CD4-positive, alpha-beta T cell treated with Interleukin-6 for 4 hours (primary cell): ENCODE data around the gene TAL1.

Experiments
- DNase-seq: peaks from one replicate; pipeline ENCODE4 v3.0.0-alpha.2; 2020; ENCODE audit warnings: mixed read lengths

Gene TAL1

GRCh38 chr1:47186267-47187185, 45.5 kb downstream of the TAL1 start:
- no peak for DNase-seq

GRCh38 chr1:47184822-47185677, 47.0 kb downstream of the TAL1 start:
- DNase-seq = no peak

GRCh38 chr1:47184090-47184821, 47.8 kb downstream of the TAL1 start:
- no peak for DNase-seq

- DNase-seq = no peak
Measured at GRCh38 chr1:47183308-47184089, 48.5 kb downstream of the TAL1 start.

- DNase-seq = no peak
Measured at GRCh38 chr1:47182676-47183235, 49.3 kb downstream of the TAL1 start.

GRCh38 chr1:47181955-47182675, 49.9 kb downstream of the TAL1 start:
- no peak for DNase-seq

- no peak for DNase-seq
Measured at GRCh38 chr1:47181095-47181954, 50.7 kb downstream of the TAL1 start.

GRCh38 chr1:47180603-47181094, 51.4 kb downstream of the TAL1 start:
- no peak for DNase-seq

- no peak for DNase-seq
Measured at GRCh38 chr1:47179988-47180563, 51.9 kb downstream of the TAL1 start.

- peak; percentile 69 for DNase-seq
Measured at GRCh38 chr1:47179017-47179987, 52.7 kb downstream of the TAL1 start.

- no peak for DNase-seq
Measured at GRCh38 chr1:47178654-47179016, 53.4 kb downstream of the TAL1 start.

GRCh38 chr1:47178020-47178419, 54.0 kb downstream of the TAL1 start:
- no peak for DNase-seq

- peak; percentile 35 for DNase-seq
Measured at GRCh38 chr1:47175227-47175934, 56.6 kb downstream of the TAL1 start.

GRCh38 chr1:47174656-47175020, 57.4 kb downstream of the TAL1 start:
- DNase-seq = no peak

- DNase-seq = no peak
Measured at GRCh38 chr1:47172782-47173181, 59.2 kb downstream of the TAL1 start.
